ENCODE measurements around the gene PLCH1.

GRCh38 chr3:155647206-155647605 is 97.7 kb downstream of the PLCH1 start:
- TF ChIP-seq CTCF (IDR thresholded peaks at IDR 0.05) (no peak), POLR2A (IDR thresholded peaks at IDR 0.05) (no peak)
